Astrocyte of the cerebellum (primary cell): ENCODE measurements around the gene AGAP6.
"Not testable (repeated sequence)": the region's sequence is repeated elsewhere in the genome, so short reads cannot be mapped to it uniquely, and the experiment has no call there.

Experiments
- DNase-seq: peaks from one replicate; pipeline ENCODE4 v3.0.0-alpha.2; 2011; ENCODE audit warnings: low read depth
- H3K4me3 ChIP-seq: 2 replicates; pipeline ENCODE4 v1.5.1; 2011; ENCODE audit warnings: mild to moderate bottlenecking, low read depth, low read length, moderate library complexity
- in situ Hi-C: cut with HindIII; loops from 2 replicates; pipeline ENCODE4 v1.10.0; 2017; ENCODE audit warnings: low sequenced_read_pairs

AGAP6 gene

GRCh38 chr10:49988376-49988775 lies at the start of gene AGAP6:
TSS of gene AGAP6 (plus strand) at chr10:49988406. CDS start at chr10:49988716, 310 bp downstream.
- DNase-seq, H3K4me3 ChIP-seq, in situ Hi-C loops: not testable (repeated sequence)

GRCh38 chr10:49941447-49942338 lies 46.5 kb upstream of the AGAP6 start, which contains the start of the genes PARG and TIMM23B:
TSS of gene PARG (minus strand) at chr10:49942027. CDS start at chr10:49941725, 302 bp downstream.
TSS of gene TIMM23B (plus strand) at chr10:49942053. CDS start at chr10:49942195, 142 bp downstream.
- peak; percentile 52 for DNase-seq
- in situ Hi-C loops = not testable (repeated sequence)
- H3K4me3 ChIP-seq = peak within 1 kb of the TSS; percentile 73

- peak overlapping the region; percentile 73 for H3K4me3 ChIP-seq
- DNase-seq, in situ Hi-C loops: not testable (repeated sequence)
These were observed 45.9 kb upstream of the AGAP6 start for GRCh38 chr10:49942339-49942705.

- in situ Hi-C loops, H3K4me3 ChIP-seq, DNase-seq: not testable (repeated sequence)
These were observed 44.6 kb upstream of the AGAP6 start for GRCh38 chr10:49943607-49944006.

- in situ Hi-C loops, DNase-seq, H3K4me3 ChIP-seq: not testable (repeated sequence)
These were observed 40.1 kb upstream of the AGAP6 start for GRCh38 chr10:49948142-49948541.

GRCh38 chr10:49948737-49949136 lies 39.5 kb upstream of the AGAP6 start:
- in situ Hi-C loops, H3K4me3 ChIP-seq, DNase-seq: not testable (repeated sequence)

GRCh38 chr10:49952006-49952405 lies 36.2 kb upstream of the AGAP6 start:
- H3K4me3 ChIP-seq, in situ Hi-C loops, DNase-seq: not testable (repeated sequence)

GRCh38 chr10:49953122-49953521 lies 35.1 kb upstream of the AGAP6 start:
- in situ Hi-C loops, H3K4me3 ChIP-seq, DNase-seq: not testable (repeated sequence)

GRCh38 chr10:49970331-49970857 lies 17.8 kb upstream of the AGAP6 start:
- DNase-seq, H3K4me3 ChIP-seq, in situ Hi-C loops: not testable (repeated sequence)

- H3K4me3 ChIP-seq, DNase-seq, in situ Hi-C loops: not testable (repeated sequence)
These were observed 16.7 kb upstream of the AGAP6 start for GRCh38 chr10:49971466-49971865.

GRCh38 chr10:49972094-49972493 lies 16.1 kb upstream of the AGAP6 start:
- in situ Hi-C loops, H3K4me3 ChIP-seq, DNase-seq: not testable (repeated sequence)

GRCh38 chr10:49977756-49978155 lies 10.4 kb upstream of the AGAP6 start:
- DNase-seq, H3K4me3 ChIP-seq, in situ Hi-C loops: not testable (repeated sequence)

GRCh38 chr10:49987207-49987606 lies 999 bp upstream of the AGAP6 start:
- DNase-seq, in situ Hi-C loops, H3K4me3 ChIP-seq: not testable (repeated sequence)

- DNase-seq, in situ Hi-C loops: not testable (repeated sequence)
These were observed 7.1 kb downstream of the AGAP6 start for GRCh38 chr10:49995321-49995720.

GRCh38 chr10:50014024-50014423 lies 25.8 kb downstream of the AGAP6 start:
- H3K4me3 ChIP-seq, in situ Hi-C loops, DNase-seq: not testable (repeated sequence)

More at GRCh38 chr10:49995321-49995720, 7.1 kb downstream of the AGAP6 start:
- not testable (repeated sequence) for H3K4me3 ChIP-seq

- DNase-seq, in situ Hi-C loops, H3K4me3 ChIP-seq: not testable (repeated sequence)
These were observed 27.5 kb downstream of the AGAP6 start for GRCh38 chr10:50015596-50016220.

GRCh38 chr10:50016926-50017325 lies 28.7 kb downstream of the AGAP6 start:
- in situ Hi-C loops, H3K4me3 ChIP-seq, DNase-seq: not testable (repeated sequence)
